ENCODE measurements around the gene PTK7. TPM values are rescaled to one million over a fixed set of nuclear protein-coding genes. Genes with fewer than 3 reads are reported as not detected.

PTK7 gene
- total RNA-seq, 4 donors from 2014 or later = 4.4 to 22.3 (median 18.3) TPM

GRCh38 chr6:43034190-43034525 is 42.0 kb upstream of the PTK7 start:
- H3K4me1 ChIP-seq = no peaks in the 10 kb centered on the region
- no peaks in the 10 kb centered on the region for H3K9me3 ChIP-seq
- no peak for TF ChIP-seq POLR2A (IDR thresholded peaks at IDR 0.05)
- TF ChIP-seq CTCF (IDR thresholded peaks at IDR 0.05) = no peak
- H3K4me3 ChIP-seq = no peak overlapping the region
- H3K27me3 ChIP-seq = no peaks in the 10 kb centered on the region
- H3K36me3 ChIP-seq = peaks cover 0 to 72% (median 0%) of the 10 kb centered on the region in 3 donors
- H3K27ac ChIP-seq = no peak overlapping the region
- DNase-seq = no peak

GRCh38 chr6:43035495-43036194 is 40.5 kb upstream of the PTK7 start:
- DNase-seq = no peak
- no peaks in the 10 kb centered on the region for H3K9me3 ChIP-seq
- H3K4me1 ChIP-seq = no peaks in the 10 kb centered on the region
- TF ChIP-seq POLR2A (IDR thresholded peaks at IDR 0.05) (no peak), CTCF (IDR thresholded peaks at IDR 0.05) (no peak)
- no peaks in the 10 kb centered on the region for H3K27me3 ChIP-seq
- H3K4me3 ChIP-seq = no peak overlapping the region
- no peak overlapping the region for H3K27ac ChIP-seq
- peaks cover 0 to 71% (median 0%) of the 10 kb centered on the region in 3 donors for H3K36me3 ChIP-seq

GRCh38 chr6:43036712-43037111 is 39.4 kb upstream of the PTK7 start:
- no peak overlapping the region for H3K27ac ChIP-seq
- no peak overlapping the region for H3K4me3 ChIP-seq
- DNase-seq = no peak
- no peak for TF ChIP-seq POLR2A (IDR thresholded peaks at IDR 0.05)
- TF ChIP-seq CTCF (IDR thresholded peaks at IDR 0.05) = no peak
- no peaks in the 10 kb centered on the region for H3K27me3 ChIP-seq
- no peaks in the 10 kb centered on the region for H3K9me3 ChIP-seq
- no peaks in the 10 kb centered on the region for H3K4me1 ChIP-seq
- peaks cover 0 to 74% (median 0%) of the 10 kb centered on the region in 3 donors for H3K36me3 ChIP-seq

- no peak overlapping the region for H3K27ac ChIP-seq
- H3K9me3 ChIP-seq = no peaks in the 10 kb centered on the region
- no peaks in the 10 kb centered on the region for H3K4me1 ChIP-seq
- no peak for DNase-seq
- TF ChIP-seq POLR2A (IDR thresholded peaks at IDR 0.05) (no peak), CTCF (IDR thresholded peaks at IDR 0.05) (no peak)
- H3K4me3 ChIP-seq = no peak overlapping the region
- H3K36me3 ChIP-seq = peaks cover 0 to 70% (median 0%) of the 10 kb centered on the region in 3 donors
- H3K27me3 ChIP-seq = no peaks in the 10 kb centered on the region
Observed at GRCh38 chr6:43037197-43037596, 38.9 kb upstream of the PTK7 start.

GRCh38 chr6:43037706-43038105 is 38.4 kb upstream of the PTK7 start:
- H3K27me3 ChIP-seq = no peaks in the 10 kb centered on the region

More at GRCh38 chr6:43037706-43038105, 38.4 kb upstream of the PTK7 start:
- DNase-seq = no peak
- TF ChIP-seq POLR2A (IDR thresholded peaks at IDR 0.05) = no peak
- no peak for TF ChIP-seq CTCF (IDR thresholded peaks at IDR 0.05)
- no peak overlapping the region for H3K27ac ChIP-seq
- no peaks in the 10 kb centered on the region for H3K9me3 ChIP-seq
- H3K36me3 ChIP-seq = peaks cover 0 to 71% (median 0%) of the 10 kb centered on the region in 3 donors
- H3K4me3 ChIP-seq = no peak overlapping the region
- no peaks in the 10 kb centered on the region for H3K4me1 ChIP-seq

All from Peyer's patch (tissue), 4 donors.